SK-N-MC (cell line): ENCODE results near the gene TMEM141.

Source experiments
- DNase-seq: peaks from one replicate; pipeline ENCODE4 v3.0.0-alpha.2; 2011; ENCODE audit warnings: low read depth, low spot score
- H3K27ac ChIP-seq: fragments of 200-600 bp; sonication (generic); 2 replicates; pipeline ENCODE4 v1.5.1; 2016; ENCODE audit warnings: mixed run types
- H3K36me3 ChIP-seq: fragments of 200-600 bp; sonication (generic); 2 replicates; pipeline ENCODE4 v1.6.1; 2017; ENCODE audit warnings: antibody characterized with exemption, low read length, mixed read lengths; ENCODE audit not compliant: insufficient read depth
- H3K4me3 ChIP-seq: fragments of 200-600 bp; sonication (generic); 2 replicates; pipeline ENCODE4 v1.5.1; 2016
- H3K9ac ChIP-seq: fragments of 200-600 bp; sonication (generic); 2 replicates; pipeline ENCODE4 v1.8.0; 2017; ENCODE audit warnings: mixed run types, mixed read lengths; ENCODE audit not compliant: insufficient read length
- H3K9me3 ChIP-seq: fragments of 200-600 bp; sonication (generic); 2 replicates; pipeline ENCODE4 v1.6.1; 2017; ENCODE audit warnings: low read depth, mild to moderate bottlenecking, antibody characterized with exemption, low read length, moderate library complexity, mixed read lengths
- EZH2 ChIP-seq: fragments of 200-600 bp; sonication (generic); IDR thresholded peaks from one replicate; pipeline ENCODE4 v1.6.1; 2017; ENCODE audit warnings: antibody characterized with exemption
- FOXP2 ChIP-seq: optimal IDR thresholded peaks from 2 replicates; pipeline ENCODE3; 2011; ENCODE audit warnings: mild to moderate bottlenecking, moderate library complexity; ENCODE audit not compliant: insufficient read depth; ENCODE audit errors: extremely low read length, control extremely low read depth
- POLR2AphosphoS5 ChIP-seq: IDR thresholded peaks from 2 replicates; pipeline ENCODE4 v1.6.1; 2012; ENCODE audit warnings: mild to moderate bottlenecking, low read depth, low read length, borderline replicate concordance

Gene TMEM141

DNA sequence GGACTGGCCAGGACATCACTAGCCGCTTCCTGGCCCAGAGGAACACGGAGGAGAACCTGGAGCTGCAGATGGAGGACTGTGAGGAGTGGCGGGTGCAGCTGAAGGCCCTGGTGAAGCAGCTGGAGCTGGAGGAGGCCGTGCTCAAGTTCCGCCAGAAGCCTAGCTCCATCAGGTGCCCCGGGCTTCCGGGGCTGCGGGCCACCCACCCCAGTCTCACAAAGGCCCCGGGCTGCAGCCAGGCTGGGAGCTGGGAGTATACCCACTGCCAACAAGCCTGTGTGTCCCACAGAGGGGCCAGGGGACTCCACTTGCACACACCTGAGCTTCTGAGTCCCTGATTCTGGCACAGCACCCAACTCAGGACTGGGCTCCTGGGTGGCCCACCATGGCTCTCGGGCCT, 14.9 kb downstream of the TMEM141 start:
- Histone ChIP-seq H3K9ac (no peak overlapping the region), H3K4me3 (no peak overlapping the region; the same call in 1 of the 2 replicates), H3K36me3 (peaks cover 14% of the 10 kb centered on the region), H3K9me3 (no peaks in the 10 kb centered on the region), H3K27ac (no peak overlapping the region)
- TF ChIP-seq EZH2 (no peak), FOXP2 (no peak), POLR2AphosphoS5 (no peak)
- DNase-seq, result no peak

DNA sequence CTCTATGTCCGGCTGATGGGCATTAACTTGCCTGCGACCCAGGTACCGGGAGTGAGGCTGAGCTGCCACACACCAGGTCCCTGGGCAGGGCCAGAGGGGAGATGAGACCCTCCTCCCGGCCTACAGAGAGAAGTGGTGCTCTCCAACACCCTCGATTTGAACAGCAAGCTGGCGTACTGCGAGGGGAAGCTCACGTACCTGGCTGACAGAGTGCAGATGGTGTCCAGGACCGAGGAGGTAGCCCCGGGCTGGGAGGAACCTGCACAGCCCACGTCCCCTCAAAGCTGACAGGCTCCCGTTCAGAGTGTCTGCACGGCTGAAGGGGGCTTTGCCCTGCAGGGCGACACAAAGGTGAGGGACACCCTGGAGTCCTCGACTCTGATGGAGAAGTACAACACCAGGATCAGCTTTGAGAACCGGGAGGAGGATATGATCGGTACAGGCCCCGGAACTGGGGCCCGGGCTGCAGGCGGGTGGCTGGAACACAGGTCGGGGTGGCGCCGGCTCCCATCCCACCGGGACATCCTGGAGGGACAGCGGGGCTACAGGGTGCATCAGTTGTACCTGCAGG, 15.6 kb downstream of the TMEM141 start:
- Histone ChIP-seq H3K36me3 (peaks cover 21% of the 10 kb centered on the region), H3K4me3 (peak overlapping the region; percentile 81), H3K9me3 (no peaks in the 10 kb centered on the region), H3K9ac (peak overlapping the region; percentile 87), H3K27ac (no peak overlapping the region)
- no peak for DNase-seq
- no peak for TF ChIP-seq FOXP2
- no peak for TF ChIP-seq EZH2
- TF ChIP-seq POLR2AphosphoS5, result no peak

DNA sequence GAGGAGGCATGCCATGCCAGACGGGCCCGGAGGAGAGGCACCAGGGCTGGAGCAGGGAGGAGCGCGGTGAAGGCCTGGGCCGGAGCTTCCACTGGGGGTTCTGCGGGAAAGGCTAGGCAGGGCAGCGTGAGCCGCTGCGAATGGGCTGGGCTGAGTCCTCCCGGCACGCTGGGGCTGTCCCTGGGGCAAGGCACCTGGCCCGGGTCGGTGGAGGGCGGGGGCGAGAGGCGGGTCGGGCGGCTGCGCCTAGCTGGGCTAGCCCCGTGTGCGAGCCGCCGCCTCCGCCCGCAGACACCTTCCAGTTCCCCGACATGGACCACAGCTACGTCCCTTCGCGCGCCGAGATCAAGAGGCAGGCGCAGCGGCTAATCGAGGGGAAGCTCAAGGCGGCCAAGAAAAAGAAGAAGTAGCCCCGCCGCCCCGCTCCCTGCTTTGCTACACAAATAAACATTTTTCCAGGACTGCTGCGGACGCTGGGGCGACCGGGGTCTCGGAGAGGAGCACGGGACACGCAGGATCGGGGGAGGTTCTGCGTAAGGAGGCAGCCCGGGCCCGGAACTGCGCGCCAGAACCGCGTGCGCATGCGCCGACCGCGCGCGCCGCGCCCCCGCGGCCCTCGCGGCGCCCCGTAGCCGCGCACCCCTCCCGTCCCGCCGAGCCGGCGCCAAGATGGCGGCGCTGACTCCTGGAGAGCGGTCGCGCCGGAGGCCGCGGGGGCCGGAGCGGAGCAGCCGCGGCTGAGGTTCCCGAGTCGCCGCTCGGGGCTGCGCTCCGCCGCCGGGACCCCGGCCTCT, 16.3 kb downstream of the TMEM141 start, which contains the start of gene RABL6:
TSS of gene RABL6 (plus strand) at position 668 of the 794 bp plus-strand sequence. CDS start 249 bp downstream, outside the sequence.
- TF ChIP-seq EZH2, result no peak
- TF ChIP-seq FOXP2, result no peak
- TF ChIP-seq POLR2AphosphoS5, result peak; percentile 91
- no peaks in the 10 kb centered on the region for H3K9me3 ChIP-seq
- H3K9ac ChIP-seq, result peak within 1 kb of the TSS; percentile 94
- DNase-seq, result no peak
- H3K4me3 ChIP-seq, result peak within 1 kb of the TSS; percentile 96
- peak within 1 kb of the TSS; percentile 89 for H3K27ac ChIP-seq
- peaks cover 29% of the 10 kb centered on the region for H3K36me3 ChIP-seq

DNA sequence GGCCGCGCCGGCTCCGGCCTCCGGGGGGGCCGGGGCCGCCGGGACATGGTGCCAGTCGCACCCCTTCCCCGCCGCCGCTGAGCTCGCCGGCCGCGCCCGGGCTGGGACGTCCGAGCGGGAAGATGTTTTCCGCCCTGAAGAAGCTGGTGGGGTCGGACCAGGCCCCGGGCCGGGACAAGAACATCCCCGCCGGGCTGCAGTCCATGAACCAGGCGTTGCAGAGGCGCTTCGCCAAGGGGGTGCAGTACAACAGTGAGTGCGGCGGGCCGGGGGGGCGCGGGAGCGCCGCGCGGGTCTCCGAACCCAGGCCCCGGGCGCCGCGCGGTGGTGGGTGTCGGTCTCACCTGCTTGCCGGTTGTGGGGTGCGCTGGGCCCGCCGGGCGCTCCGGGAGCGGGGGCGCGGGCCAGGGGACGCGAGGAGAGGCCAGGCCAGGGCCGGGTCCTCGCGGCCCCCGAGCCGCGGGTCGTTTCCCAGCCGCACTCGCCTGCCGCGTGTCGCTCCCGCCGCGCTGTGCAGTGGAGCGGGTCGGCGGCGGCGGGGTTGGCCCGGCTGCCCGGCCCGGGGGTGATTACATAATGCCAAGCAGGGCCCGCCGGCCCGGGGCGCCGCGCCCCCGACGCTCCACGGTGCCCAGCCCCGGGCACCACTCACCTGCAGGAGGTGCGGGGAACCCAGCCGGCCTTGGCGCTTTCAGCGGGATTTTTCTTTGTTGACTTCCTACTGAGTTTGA, 17.1 kb downstream of the TMEM141 start:
- Histone ChIP-seq H3K4me3 (peak overlapping the region; percentile 96), H3K9ac (peak overlapping the region; percentile 94), H3K36me3 (peaks cover 36% of the 10 kb centered on the region), H3K27ac (peak overlapping the region; percentile 89), H3K9me3 (no peaks in the 10 kb centered on the region)
- no peak for DNase-seq
- TF ChIP-seq FOXP2 (no peak), EZH2 (no peak), POLR2AphosphoS5 (no peak)

DNA sequence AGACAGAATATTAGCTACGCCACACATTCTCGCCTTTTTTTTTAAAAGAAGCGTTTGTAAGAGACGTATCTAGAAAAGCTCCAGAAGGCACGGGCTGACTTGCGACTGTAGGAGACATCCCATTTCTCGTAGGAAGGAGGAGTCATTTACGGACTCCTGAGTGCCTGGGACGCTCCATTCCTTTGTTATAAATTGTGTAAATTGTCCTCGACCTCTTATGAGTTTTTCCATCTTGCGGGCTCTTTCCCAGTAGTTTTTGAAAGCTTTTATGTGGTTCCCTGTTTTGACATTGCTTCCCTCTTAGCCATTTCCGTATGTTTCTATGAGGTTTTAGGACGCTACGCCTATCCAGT, 17.6 kb downstream of the TMEM141 start:
- H3K9ac ChIP-seq, result peak overlapping the region; percentile 94
- H3K36me3 ChIP-seq, result peaks cover 39% of the 10 kb centered on the region
- no peak for DNase-seq
- peak overlapping the region; percentile 89 for H3K27ac ChIP-seq
- TF ChIP-seq FOXP2 (no peak), POLR2AphosphoS5 (no peak), EZH2 (no peak)
- H3K4me3 ChIP-seq, result peak overlapping the region; percentile 96
- no peaks in the 10 kb centered on the region for H3K9me3 ChIP-seq

DNA sequence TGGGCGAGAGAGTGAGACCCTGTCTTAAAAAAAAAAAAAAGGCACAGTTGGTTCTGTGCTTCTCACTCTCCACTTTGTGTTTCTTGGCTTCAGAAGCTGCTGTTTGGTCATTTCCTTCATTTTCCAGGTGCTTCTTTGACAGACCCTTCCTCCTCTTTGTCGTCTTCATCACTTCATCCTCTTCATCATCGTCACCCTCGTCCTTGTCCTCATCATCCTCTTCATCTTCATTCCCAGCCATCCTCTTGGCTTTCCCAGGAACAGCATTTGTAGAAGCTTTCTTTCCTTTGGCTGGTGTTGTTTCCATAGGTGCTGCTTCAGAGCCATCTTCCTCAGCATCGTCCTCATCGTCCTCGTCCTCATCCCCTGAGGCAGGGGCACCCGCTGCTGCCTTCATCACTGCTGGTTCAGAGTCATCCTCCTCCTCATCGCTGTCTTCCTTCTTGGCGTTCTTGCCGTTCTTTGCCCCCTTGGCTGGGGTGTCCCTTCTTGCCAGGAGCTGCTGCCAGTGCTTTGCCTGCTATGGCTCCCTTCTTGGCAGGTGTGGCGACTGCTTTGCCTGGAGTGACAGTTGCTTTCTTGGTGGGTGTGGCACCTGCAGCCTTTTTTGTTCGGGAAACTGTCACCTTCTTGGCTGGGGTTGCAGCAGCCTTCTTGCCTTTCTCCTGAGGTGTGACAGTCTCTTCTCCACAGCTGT, 23.7 kb downstream of the TMEM141 start:
- Histone ChIP-seq H3K4me3 (no peak overlapping the region), H3K27ac (no peak overlapping the region), H3K9me3 (no peaks in the 10 kb centered on the region), H3K36me3 (peaks cover 51% of the 10 kb centered on the region), H3K9ac (no peak overlapping the region)
- DNase-seq, result no peak
- TF ChIP-seq FOXP2 (no peak), EZH2 (no peak), POLR2AphosphoS5 (no peak)

DNA sequence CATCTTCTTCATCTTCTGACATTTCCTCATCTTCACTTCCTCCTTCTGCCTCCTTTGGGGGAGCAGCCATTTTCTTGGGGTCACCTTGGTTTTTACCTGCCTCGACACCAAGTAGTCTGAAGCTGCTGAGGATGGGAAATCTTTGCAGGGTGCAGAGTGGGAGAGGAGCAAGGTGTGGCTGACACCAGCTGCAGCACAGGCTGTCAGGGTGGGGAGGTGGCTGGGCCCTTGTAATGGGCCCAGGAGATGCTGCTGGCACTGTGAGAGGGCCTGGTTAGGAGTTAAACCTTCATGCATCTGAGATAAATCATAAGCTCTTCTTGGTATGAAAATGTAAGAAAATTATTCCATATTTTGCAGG, 24.3 kb downstream of the TMEM141 start:
- H3K9me3 ChIP-seq, result no peaks in the 10 kb centered on the region
- no peak for TF ChIP-seq EZH2
- no peak for TF ChIP-seq POLR2AphosphoS5
- TF ChIP-seq FOXP2, result no peak
- no peak overlapping the region for H3K4me3 ChIP-seq
- H3K9ac ChIP-seq, result no peak overlapping the region
- peaks cover 46% of the 10 kb centered on the region for H3K36me3 ChIP-seq
- no peak for DNase-seq
- H3K27ac ChIP-seq, result 0 out of 2 replicates have a peak overlapping the region, but pooled peaks have one; percentile 42
